ENCODE measurements around the gene DAND5.
A peak's percentile ranks its signal among the peaks of the same experiment; 100 is the strongest.
"Not testable (repeated sequence)": the region's sequence is repeated elsewhere in the genome, so short reads cannot be mapped to it uniquely, and the experiment has no call there.

DAND5 gene

DNA sequence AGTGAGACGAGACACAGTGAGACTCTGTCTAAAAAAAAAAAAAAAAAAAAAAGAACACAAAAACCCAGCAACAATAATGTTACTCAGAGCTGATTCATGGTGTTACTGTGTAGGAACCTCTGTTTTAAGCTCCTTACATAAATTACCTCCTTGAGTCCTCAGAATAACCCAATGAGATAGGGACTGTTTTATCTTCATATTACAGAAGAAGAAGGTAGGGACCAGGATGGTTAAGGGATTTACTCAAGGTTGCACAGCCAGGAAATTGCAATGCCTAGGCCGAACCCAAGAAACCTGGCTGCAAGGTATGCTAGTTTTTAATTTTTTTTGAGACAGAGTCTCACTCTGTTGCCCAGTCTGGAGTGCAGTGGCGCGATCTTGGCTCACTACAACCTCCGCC lies 1.5 kb upstream of the DAND5 start:
- no peak for DNase-seq

DNA sequence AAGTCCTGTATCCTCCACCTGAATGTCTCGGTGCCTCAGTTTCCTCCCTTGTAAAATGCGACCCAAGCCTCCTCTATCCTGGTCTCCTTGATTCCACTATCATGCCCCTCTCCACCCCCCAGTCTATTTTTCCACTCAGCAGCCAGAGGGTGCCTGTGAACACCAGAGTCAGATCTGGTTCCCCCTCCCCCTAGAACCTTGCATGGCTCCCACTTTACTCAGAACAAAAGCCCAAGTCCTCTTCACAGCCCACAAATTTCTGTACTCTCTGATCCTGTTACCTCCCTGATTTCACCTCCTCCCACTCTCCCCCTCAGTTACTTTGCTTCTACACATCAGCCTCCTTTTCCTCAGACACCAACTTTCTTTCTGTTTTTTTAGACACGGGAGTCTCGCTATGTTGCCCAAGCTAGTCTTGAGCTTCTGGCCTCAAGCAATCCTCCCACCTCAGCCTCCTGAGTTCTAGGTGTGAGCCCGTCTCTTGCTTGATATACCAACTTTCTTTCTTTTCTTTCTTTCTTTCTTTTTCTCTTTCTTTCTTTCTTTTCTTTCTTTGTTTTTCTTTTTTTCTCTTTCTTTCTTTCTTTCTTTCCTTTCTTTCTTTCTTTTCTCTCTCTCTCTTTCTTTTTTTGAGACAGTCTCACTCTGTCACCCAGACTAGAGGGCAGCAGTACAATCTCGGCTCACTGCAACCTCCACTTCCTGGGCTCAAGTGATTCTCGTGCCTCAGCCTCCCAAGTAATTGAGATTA lies 869 bp downstream of the DAND5 start:
- no peak for DNase-seq

DNA sequence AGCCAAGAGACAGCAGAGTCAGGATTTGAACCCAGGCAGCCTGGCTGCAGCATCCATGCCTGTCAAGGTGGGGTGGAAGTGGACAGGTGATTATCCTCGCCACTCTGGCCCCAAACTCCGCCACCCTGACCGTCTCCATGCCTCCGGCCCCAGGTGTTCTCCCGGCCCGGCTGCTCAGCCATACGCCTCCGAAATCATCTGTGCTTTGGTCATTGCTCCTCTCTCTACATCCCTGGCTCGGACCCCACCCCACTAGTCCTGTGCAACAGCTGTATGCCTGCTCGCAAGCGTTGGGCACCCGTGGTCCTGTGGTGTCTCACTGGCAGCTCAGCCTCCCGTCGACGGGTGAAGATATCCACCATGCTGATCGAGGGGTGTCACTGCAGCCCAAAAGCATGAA lies 3.9 kb downstream of the DAND5 start:
- DNase-seq = no peak

DNA sequence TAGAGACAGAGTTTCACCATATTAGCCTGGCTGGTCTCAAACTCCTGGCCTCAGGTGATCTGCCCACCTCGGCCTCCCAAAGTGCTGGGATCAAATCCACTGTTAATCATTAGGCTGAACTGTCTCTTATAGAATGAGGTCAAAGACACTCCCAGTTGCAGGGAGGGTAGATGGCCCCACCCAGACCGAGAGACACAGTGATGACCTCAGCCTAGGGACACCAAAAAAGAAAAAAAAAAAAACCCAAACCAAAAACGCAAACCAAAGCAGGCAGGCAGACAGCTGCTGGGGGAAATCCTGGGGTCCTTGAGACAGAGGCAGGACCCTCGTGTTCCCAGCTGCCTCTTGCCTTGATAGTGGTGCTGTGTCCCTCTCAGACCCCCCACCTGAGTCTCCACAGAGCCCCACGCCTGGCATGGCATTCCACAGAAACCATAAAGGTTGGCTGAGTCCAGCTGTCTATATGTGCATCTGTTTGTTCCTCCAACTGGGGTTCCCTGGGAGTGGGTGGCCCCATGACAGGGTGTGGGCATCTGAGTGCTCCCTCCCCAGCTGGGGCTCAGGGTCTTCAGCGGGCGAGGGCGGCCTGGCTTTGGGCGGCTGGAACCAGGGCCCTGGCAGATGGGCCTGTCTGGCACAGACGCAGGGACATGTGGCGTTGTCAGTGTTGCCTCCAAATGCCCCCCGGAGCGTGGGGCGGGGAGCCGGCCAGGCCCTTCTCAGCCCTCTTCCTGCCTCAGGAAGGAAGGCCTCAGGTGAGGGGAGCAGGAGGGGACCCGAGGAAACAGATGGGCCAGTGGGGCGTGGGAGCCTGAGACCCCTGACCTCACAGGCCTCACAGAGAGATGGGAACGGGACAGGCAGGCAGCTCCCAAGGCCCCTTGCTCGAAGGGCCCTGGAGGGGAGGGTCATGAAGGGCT lies 5.2 kb downstream of the DAND5 start:
- DNase-seq = no peak

DNA sequence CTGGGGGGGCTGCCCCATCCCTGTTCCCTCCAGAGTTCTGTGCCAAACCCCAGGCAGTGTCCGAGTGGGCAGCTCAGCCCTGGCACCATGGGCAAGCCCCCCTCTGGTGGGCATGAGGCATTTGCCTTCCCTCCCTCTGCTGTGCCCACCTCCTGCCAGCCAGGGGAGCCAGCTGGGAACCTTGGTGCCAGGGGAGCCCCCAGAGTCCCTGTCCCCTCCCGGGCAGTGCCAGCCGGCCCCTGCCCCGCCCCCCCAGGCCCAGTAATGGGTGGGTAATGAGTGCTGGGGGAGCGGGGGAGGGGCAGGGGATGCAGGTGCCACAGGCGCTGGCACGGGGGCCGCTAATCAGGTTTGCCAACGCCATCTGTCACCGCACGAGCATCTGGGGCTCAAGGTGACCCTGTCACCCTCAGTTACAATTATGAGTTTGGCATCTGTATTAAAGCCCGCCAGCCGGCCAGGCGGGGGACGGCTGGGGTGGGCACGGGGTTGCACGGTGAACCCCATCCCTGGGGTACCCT lies 5.9 kb downstream of the DAND5 start:
- DNase-seq = no peak

DNA sequence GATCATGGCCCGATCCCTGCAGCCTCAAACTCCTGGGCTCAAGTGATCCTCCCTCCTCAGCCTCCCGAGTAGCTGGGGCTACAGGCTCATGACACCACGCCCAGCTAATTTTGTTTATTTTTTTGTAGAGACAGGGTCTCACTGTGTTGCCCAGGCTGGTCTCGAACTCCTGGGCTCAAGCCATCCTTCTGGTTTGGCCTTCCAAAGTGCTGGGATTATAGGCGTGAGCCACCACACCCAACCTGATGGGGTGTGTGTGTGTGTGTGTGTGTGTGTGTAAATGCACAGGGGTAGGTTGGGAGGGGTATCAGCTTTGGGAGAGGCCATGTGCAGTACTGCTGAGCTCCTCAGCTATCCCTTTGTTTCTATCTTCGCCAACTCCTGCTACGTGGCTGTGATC lies 6.7 kb downstream of the DAND5 start:
- not testable (repeated sequence) for DNase-seq

DNA sequence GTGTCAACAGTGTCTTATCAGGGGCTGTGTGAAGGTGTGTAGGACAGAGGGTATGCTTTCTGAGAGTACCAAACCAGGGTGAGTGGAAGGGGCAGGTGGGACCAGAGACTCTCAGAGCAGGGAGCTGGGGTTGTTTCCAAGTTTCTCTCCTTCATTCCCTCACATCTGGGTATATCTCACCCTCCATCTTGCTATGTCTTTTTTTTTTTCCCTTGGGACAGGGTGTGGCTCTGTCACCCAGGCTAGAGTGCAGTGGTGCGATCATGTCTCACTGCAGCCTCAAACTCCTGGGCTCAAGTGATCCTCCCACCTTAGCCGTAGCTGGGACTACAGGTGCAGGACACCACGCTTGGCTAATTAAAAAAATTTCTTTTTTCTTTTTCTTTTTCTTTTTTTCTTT lies 10.6 kb downstream of the DAND5 start:
- DNase-seq = no peak

DNA sequence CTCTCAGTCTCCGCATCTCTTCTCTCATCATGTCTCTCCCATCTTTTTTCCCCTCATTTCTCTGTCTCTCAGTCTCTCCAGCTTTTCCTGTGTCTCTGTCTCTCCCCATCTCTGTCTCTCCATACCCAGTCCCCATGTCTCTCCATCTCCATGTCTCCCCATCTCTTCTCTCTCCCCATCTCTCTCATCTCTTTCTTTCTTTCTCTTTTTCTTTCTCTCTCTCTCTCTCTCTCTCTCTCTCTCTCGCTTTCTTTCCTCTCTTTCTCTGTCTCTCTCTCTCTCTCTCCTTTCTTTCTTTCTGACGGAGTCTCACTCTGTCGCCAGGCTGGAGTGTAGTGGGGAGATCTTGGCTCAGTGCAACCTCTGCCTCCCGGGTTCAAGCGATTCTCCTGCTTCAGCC lies 13.3 kb downstream of the DAND5 start:
- no peak for DNase-seq

DNA sequence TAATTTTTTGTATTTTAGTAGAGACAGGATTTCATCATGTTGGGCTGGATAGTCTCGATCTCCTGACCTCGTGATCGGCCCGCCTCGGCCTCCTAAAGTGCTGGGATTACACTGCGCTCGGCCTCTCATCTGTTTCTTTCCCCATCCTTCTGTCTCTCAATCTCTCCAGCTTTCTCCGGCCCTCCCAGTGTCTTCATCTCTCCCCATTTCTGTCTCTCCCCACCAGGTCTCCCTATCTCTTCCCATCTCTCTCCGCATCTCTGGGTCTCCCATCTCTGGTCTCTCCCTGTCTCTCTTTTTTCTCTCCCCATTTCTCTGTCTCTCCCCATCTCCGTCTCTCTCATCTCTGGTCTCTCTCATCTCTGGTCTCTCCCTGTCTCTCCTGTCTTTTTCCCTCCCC lies 13.7 kb downstream of the DAND5 start:
- DNase-seq = no peak

DNA sequence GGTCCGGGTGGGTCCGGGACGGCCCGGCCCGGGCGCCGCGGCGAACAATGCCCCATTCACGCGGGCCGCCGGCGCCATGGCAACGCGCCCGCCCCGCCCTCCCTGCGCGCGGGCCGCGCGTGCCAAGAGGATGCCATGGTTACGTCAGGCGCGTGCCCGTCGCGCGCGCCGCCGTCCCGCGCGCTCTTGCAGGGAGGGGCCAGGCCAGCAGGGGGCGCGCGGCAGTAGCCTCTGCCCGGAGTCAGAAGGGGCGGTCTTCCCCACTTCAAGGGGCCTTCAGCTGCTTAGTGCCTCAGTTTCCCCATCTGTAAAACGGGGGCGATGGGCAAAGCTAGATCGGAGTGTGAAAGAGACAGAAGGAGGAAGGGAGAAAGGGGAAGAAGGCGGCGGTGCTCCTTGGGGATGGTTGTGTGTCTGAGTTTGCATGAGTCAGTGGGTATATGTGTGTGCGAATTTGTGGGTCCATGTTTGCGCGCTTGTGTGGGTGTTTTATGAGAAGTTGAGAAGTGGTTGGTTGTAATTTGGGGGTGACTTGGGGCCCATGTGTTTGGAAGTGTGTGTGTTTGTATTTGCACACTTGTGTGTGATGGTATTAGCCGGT lies 14.3 kb downstream of the DAND5 start:
- peak; percentile 49 for DNase-seq

DNA sequence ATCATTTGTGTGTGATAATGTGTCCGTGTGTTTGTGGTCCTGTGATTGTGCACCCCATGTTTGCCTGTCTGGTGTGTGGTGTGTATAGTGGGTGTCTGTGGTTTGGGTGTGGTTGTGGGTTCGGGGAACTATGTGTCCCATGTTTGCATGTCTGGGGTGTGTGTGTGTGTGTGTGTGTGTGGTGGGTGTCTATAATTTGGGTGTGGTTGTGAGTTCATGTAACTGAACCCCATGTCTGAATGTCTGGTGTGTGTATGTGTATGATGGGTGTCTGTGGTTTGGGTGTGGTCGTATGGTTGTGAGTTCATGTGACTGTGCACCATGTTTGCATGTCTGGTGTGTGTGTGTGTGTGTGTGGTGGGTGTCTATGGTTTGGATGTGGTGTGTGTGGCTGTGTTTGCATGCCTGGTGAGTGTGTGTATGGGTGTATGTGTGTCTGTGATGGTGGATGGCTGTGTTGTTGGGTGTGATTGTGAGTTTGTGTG lies 14.8 kb downstream of the DAND5 start:
- DNase-seq = no peak

DNA sequence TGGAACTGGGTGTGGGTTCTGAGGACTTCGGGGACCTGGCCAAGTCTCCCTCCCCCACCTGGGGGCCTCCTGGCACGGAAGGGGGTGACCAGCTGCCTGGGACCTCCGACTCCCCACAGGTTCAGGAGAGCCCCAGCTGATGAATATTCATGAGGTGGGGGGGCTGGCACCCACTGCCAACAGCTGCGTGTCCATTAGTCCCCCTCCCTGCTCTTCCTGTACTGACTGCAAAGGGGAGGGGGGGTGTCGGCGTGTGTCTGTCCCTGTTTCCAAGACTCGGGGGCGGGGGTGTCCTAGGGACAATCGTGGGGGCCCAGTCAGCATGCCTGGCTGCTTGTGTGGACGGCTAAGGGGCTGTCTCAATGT lies 15.3 kb downstream of the DAND5 start:
- no peak for DNase-seq

DNA sequence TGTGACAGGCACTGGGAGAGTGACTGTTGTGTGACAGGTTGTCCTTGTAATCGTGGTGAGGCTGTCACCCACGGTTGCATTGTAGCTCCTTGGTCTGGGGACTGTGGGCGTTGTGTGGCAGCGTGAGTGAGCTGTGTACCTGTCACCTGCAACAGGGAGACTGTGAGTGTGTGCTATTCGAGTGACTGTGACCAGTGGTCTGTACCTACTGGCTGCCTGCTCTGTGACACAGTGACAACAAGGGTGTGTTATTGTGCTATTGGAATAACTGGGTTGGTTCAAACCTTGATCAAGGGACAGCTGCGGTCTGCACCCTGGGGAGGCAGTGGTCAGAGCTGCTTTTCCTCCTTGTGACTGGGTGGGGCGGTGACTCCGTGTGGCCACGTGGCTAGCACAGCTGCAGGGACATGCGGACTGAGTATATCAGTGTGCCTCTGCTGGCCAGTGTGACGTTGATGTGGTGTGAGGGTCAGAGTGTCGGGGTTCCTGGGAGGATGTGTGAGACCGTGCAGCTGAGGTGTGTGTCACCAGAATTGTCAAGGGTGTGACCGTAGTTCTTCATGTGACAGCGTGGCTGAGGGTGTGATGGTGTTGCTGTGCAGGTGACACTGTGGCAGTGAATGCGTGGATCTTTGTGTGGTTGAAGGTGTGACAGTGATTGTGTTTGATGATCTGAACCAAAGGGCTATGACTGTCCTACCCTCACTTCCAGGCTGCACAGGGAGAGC lies 15.8 kb downstream of the DAND5 start:
- DNase-seq = no peak

DNA sequence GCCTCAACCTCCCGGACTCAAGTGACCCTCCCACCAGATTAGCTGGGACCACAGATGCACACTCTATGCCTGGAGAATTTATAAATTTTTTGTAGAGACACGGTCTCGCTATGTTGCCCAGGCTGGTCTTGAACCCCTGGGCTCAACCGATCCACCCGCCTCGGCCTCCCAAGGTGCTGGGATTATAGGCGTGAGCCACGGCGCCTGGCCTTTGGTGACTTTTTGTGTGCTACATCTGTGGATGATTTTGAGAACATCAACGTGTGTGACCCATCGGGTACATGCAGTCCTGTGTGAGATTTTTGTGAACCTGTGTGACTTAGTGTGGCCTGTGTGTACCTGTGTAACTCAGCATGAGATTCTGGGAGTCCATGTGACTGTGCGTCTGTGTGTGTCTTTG lies 17.4 kb downstream of the DAND5 start:
- no peak for DNase-seq

DNA sequence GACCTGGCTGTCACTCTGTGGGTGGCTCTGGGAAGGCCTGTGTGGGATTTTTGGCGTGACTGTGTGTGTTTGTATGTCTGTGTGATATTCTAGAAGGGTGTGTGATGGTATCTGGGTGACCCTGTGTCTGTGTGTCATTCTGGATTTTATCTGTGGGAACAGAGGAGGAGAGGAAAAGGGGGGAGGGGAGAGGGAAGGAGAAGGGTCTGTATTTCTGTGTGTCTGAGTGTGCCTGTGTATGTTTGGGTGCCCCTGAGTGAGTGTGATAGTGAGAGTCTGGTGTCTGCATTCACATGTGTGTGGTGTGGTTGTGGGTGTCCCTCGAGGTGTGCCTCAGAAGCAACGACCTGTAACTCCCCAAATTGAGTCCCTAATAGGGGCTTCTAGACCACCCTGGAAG lies 17.8 kb downstream of the DAND5 start:
- no peak for DNase-seq

DNA sequence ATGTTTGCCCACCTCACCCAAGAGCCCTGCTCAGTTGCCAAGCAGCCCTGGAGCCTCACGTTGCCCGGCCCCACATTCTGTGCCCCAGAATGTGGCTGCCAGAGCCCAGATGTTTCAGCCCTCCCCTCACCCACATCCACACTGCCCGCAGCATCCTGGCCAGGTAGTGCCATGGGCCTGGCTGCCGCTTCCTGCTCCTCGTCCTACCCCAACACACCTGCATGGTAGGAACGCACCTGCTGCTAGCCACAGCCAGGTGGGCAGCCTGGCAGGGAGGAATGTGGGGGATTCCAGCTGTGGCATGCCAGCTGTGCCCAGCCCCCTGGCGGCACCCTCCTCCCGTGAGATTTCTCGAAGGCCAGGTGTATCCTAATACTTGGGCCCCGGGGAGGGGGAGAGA lies 18.4 kb downstream of the DAND5 start:
- no peak for DNase-seq

DNA sequence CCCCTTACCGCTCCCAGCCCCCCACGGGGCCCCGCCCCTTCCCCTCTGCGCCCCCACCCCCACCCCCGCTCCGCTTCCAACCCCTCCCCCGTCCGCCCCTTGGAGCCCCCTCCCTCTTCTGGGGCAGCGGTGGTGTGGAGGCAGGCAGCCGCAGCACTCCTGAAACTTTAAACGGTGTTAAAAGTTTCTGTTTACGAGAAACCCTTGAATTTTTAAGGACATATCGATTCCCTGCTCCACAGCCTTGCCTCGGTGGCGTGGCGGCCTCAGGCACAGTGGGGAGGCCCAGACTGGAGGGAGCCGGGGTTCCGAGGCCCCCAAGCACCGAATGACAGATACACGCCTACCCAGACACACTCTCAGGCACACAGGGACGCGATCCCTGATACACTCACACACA lies 21.1 kb downstream of the DAND5 start:
- DNase-seq = no peak

DNA sequence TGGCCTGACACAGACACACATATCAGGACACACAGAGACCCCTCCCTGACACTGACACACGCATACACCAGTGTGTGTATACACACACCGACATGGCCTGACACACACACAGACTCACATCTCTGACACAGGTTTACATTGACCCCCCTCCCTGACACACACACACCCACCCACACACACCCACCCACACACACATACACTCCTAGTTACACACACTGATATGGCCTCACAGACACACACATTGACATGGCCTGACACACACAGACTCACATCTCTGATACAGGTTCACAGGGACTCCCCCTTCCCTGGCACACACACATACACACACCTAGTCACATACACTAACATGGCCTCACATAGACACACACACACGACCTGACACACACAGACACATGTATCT lies 21.5 kb downstream of the DAND5 start:
- DNase-seq = no peak

DNA sequence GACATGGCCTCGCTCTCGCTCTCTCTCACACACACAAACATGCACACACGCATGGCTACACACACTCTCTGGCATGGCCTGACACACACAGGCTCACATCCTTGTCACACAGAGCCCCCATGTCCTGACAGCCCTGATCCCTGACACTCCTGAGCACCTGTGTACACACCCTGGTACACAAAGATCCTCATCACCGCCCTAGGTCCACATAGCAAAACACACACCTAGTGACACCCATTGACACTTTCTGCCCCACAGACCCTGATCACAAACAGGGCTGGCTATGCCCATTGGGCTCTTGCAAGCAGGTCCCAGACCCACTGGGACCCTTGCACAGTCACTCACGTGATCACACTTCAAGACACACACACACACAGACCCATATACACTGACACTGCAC lies 21.9 kb downstream of the DAND5 start:
- DNase-seq = no peak

DNA sequence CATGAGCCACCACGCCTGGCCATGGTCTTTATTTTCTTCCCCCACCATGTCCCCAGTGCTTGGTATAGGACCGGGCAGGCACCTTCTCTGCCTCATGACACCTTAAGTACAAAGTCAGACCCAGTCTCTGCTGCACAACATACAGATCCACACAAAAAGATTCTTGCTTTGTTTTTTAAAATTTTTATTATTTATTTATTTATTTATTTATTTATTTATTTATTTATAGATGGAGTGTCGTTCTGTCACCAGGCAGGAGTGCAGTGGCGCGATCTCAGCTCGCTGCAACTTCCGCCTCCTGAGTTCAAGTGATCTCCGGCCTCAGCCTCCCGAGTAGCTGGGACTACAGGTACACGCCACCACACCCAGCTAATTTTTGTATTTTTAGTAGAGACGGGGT lies 23.4 kb downstream of the DAND5 start:
- DNase-seq = no peak

DNA sequence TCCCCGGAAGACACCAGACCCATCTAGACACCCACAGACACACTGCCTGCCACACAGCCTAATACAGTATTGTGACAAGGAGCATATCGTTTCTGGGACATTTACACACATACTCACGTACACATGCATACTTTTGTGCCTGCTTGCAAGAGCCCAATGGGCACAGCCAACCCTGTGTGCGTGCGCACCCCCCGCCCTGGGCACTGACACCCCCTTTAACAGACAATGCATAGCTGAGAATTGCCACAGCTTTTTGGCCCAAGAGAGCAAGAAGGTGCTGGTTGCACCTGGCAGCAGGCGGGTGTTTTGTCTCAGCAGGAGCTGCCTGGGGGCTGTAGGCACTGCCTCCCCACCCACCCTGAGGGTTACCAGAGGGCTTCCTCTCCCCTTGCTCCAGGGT lies 24.2 kb downstream of the DAND5 start:
- DNase-seq = no peak

DNA sequence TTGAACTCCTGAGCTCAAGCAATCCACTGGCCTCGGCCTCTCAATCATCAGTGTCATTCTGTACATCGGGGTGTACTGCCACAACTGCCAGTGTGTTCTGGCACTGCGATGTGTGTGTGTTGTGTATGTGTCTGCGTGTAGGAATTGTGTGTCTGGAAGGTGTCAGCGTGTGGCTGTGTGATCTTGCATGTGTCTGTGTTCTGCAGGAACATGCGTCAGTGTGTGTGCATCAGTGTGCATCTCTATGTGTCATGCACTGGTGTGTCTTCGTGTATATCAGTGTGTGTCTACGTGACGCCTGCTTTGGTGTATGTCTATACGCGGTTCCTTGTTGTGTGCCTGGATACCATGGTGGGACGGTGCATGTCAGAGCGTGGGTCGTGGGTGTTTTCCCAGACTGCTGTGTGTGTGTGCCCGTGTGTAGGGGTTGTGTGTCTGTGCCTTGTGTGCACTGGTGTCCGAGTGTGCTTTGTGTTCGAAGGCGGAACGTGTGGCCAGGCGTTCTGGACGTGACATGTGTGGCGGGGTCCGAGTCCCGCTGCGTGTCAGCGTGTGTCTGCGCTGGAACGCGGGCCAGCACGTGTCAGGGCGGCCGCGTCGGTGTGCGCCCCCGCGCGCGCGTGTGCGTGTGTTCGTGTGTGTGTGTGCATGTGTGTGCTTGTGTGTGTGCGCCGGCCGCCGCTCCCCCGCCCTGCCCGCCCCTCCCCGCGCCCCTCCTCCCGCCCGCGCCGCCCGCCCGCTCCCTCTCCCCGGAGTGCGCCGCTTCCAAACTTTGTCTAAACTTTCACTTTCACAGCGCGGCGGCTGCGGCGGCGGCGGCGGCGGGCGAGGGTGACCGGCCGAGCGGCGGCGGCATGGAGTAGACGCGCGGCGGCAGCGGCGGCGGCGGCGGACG lies 25.6 kb downstream of the DAND5 start, which contains the start of gene NFIX:
Gene NFIX, plus strand, starts transcription at position 775 of the 895 bp plus-strand sequence. CDS start 363 bp downstream, outside the sequence.
- peak; percentile 16 for DNase-seq

Measured in KG1 (cell line).